K562 (cell line): ENCODE results near the gene FARP1.

Experiments used
- EP300 ChIP-seq: IDR thresholded peaks from 2 replicates; pipeline ENCODE4 v1.6.1; 2012; ENCODE audit warnings: low read length, improper control_type of control experiment
- EWSR1 ChIP-seq: fragments of 450-650 bp; IDR thresholded peaks from 2 replicates; pipeline ENCODE4 v1.6.1; 2018; ENCODE audit warnings: borderline replicate concordance, mild to moderate bottlenecking, low read depth, moderate library complexity; ENCODE audit not compliant: partially characterized antibody
- EZH2 ChIP-seq: IDR thresholded peaks from 2 replicates; pipeline ENCODE4 v1.6.1; 2012; ENCODE audit warnings: low read depth, mild to moderate bottlenecking, inconsistent platforms, low read length, borderline replicate concordance
- JUND ChIP-seq, 2 experiments: IDR thresholded peaks; 2 replicates in 1 of 2; 3 replicates in 1 of 2; pipeline ENCODE4 v1.6.1; 2011; ENCODE audit warnings: borderline replicate concordance in 2 of 2, low read depth in 2 of 2, low read length in 2 of 2, improper control_type of control experiment in 1 of 2, missing biosample characterization in 1 of 2, missing genetic modification characterization in 1 of 2, missing genetic modification reagents in 1 of 2
- NFYB ChIP-seq: IDR thresholded peaks from 2 replicates; pipeline ENCODE4 v1.6.1; 2011; ENCODE audit warnings: mild to moderate bottlenecking, moderate library complexity; ENCODE audit not compliant: insufficient read length; ENCODE audit errors: extremely low read depth
- TCF7L2 ChIP-seq: fragments of 150-350 bp; IDR thresholded peaks from 2 replicates; pipeline ENCODE4 v1.6.1; 2016; ENCODE audit warnings: low read depth, mild to moderate bottlenecking, low read length, moderate library complexity
- UBTF ChIP-seq, 2 experiments: IDR thresholded peaks; 2 replicates each; pipeline ENCODE4 v1.6.1; 2012; ENCODE audit warnings: improper control_type of control experiment in 2 of 2, low read depth in 2 of 2, low read length in 2 of 2, borderline replicate concordance in 1 of 2
- ZBTB43 ChIP-seq: sonication (generic); formaldehyde crosslinking; IDR thresholded peaks from 2 replicates; pipeline ENCODE4 v1.8.0; 2023; ENCODE audit warnings: mild to moderate bottlenecking, missing genetic modification reagents
- ZNF174 ChIP-seq: fragments of 250-450 bp; sonication (Bioruptor Pico); IDR thresholded peaks from 2 replicates; pipeline ENCODE4 v1.4.0; 2020; ENCODE audit warnings: mild to moderate bottlenecking
- TF ChIP-seq, protein P1 (sequence below), 2 experiments: fragments of 450-650 bp; formaldehyde crosslinking in 1 of 2; IDR thresholded peaks; 2 replicates each; pipeline versions ENCODE4 v1.4.0 to v1.6.1; 2014 to 2020; ENCODE audit warnings: mild to moderate bottlenecking in 2 of 2, borderline replicate concordance in 1 of 2, low read depth in 1 of 2
- TF ChIP-seq, protein P2 (sequence below), 3 experiments: IDR thresholded peaks in 2 of 3; conservative IDR thresholded peaks in 1 of 3; 2 replicates each; pipeline ENCODE4 v1.5.1; 2011 to 2012; ENCODE audit warnings: low read length in 3 of 3, mild to moderate bottlenecking in 3 of 3, control low read depth in 2 of 3, improper control_type of control experiment in 1 of 3, inconsistent platforms in 1 of 3, low read depth in 1 of 3, mixed read lengths in 1 of 3, moderate library complexity in 1 of 3; ENCODE audit not compliant: insufficient read depth in 2 of 3

- TF ChIP-seq TCF7L2 (no peak), UBTF (IDR thresholded peaks at IDR 0.05; ENCODE audit: borderline replicate concordance in 1 of 2, low read depth in 2 of 2, low read length in 2 of 2) (no peak), EP300 (no peak), EZH2 (no peak), ZBTB43 (CRISPR knock-in tag) (no peak), NFYB (no peak), EWSR1 (no peak), JUND (IDR thresholded peaks at IDR 0.05; ENCODE audit: borderline replicate concordance, low read depth, low read length) (no peak), JUND (tag; IDR thresholded peaks at IDR 0.05; ENCODE audit: borderline replicate concordance, low read depth, low read length) (no peak), ZNF174 (CRISPR knock-in tag) (no peak)
- TF ChIP-seq, protein P1, sequence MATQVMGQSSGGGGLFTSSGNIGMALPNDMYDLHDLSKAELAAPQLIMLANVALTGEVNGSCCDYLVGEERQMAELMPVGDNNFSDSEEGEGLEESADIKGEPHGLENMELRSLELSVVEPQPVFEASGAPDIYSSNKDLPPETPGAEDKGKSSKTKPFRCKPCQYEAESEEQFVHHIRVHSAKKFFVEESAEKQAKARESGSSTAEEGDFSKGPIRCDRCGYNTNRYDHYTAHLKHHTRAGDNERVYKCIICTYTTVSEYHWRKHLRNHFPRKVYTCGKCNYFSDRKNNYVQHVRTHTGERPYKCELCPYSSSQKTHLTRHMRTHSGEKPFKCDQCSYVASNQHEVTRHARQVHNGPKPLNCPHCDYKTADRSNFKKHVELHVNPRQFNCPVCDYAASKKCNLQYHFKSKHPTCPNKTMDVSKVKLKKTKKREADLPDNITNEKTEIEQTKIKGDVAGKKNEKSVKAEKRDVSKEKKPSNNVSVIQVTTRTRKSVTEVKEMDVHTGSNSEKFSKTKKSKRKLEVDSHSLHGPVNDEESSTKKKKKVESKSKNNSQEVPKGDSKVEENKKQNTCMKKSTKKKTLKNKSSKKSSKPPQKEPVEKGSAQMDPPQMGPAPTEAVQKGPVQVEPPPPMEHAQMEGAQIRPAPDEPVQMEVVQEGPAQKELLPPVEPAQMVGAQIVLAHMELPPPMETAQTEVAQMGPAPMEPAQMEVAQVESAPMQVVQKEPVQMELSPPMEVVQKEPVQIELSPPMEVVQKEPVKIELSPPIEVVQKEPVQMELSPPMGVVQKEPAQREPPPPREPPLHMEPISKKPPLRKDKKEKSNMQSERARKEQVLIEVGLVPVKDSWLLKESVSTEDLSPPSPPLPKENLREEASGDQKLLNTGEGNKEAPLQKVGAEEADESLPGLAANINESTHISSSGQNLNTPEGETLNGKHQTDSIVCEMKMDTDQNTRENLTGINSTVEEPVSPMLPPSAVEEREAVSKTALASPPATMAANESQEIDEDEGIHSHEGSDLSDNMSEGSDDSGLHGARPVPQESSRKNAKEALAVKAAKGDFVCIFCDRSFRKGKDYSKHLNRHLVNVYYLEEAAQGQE (IDR thresholded peaks at IDR 0.05; ENCODE audit: borderline replicate concordance) = no peak
- TF ChIP-seq, protein P1 (CRISPR knock-in tag; IDR thresholded peaks at IDR 0.05; ENCODE audit: low read depth) = no peak
- TF ChIP-seq, protein P2, sequence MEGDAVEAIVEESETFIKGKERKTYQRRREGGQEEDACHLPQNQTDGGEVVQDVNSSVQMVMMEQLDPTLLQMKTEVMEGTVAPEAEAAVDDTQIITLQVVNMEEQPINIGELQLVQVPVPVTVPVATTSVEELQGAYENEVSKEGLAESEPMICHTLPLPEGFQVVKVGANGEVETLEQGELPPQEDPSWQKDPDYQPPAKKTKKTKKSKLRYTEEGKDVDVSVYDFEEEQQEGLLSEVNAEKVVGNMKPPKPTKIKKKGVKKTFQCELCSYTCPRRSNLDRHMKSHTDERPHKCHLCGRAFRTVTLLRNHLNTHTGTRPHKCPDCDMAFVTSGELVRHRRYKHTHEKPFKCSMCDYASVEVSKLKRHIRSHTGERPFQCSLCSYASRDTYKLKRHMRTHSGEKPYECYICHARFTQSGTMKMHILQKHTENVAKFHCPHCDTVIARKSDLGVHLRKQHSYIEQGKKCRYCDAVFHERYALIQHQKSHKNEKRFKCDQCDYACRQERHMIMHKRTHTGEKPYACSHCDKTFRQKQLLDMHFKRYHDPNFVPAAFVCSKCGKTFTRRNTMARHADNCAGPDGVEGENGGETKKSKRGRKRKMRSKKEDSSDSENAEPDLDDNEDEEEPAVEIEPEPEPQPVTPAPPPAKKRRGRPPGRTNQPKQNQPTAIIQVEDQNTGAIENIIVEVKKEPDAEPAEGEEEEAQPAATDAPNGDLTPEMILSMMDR (IDR thresholded peaks at IDR 0.05 in 2 of 3, conservative IDR thresholded peaks at IDR 0.05 in 1 of 3; ENCODE audit: insufficient read depth in 2 of 3, low read depth in 1 of 3, low read length in 3 of 3) = no peak
Measured at GRCh38 chr13:98432638-98433037, 289.7 kb downstream of the FARP1 start.
